Measurements from ENCODE around the gene COG1. TPM values are rescaled to one million over a fixed set of nuclear protein-coding genes. Genes with fewer than 3 reads are reported as not detected.
A peak's percentile ranks its signal among the peaks of the same experiment; 100 is the strongest.

The COG1 gene
- total RNA-seq, 1 experiment from 2014 or later = 29.3 TPM

DNA sequence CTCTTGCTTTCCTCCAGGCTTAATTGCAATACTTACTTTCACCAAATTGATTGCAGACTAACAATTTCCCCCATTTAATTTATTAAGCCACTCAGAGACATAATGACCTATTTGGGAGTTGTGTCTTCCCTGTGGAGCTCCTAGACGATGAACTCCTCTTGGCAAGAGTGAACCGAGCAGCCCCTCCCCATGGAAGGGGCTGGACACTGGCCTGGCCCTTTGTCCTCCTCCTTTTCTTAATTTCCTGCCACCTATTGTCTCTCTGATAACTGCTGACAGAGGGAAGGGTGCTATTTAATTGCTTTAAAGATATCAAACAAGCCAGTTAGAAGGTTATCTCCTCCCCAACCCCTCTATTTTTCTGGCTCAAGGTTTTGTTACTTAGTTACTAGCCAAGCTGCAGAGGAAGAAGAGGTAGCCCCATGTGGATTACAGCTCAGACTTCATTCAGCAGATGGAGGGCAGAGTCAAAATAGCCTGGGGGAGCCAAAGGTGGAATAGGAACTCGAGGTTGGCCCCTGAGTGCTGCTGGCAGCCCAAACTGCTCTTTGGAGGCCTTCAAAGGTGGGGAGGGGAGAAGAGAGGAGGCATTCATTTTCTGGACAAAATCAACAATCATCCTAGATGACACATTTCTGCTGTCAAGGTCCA is 31.8 kb upstream of the COG1 start:
- peaks cover 47% of the 10 kb centered on the region for H3K27me3 ChIP-seq (replicated peaks)
- H3K9me3 ChIP-seq (replicated peaks) = no peaks in the 10 kb centered on the region
- H3K36me3 ChIP-seq = no peaks in the 10 kb centered on the region

DNA sequence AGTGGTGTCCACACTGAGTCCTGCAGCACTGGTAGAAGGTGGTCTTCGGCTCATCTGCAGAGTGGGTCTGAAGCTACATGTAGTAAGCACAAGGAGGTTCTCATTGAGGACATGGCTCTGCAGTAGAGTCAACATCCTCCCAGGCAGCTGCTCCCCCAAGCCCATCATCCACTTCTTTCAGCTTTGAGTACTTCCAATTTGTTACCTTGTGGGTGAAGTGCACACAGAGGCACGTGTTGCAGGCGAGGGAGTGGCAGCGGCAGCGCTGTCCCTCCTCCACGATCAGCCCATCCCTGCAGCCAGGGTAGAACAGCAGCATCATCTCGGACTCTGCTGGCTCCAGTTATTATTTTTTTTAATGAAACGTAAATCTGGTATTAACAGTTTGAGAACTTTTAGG is 29.8 kb upstream of the COG1 start:
- Histone ChIP-seq H3K36me3 (no peaks in the 10 kb centered on the region), H3K4me1 (replicated peaks) (peaks cover 26% of the 10 kb centered on the region), H3K4me3 (no peak overlapping the region), H3K27ac (no peak overlapping the region), H3K27me3 (replicated peaks) (peaks cover 67% of the 10 kb centered on the region), H3K9me3 (replicated peaks) (no peaks in the 10 kb centered on the region)
- DNase-seq (ENCODE audit: low read depth in 1 of 2, low spot score in 2 of 2) = no peak

More for the DNA sequence above, 31.8 kb upstream of the COG1 start:
- Histone ChIP-seq H3K4me3 (no peak overlapping the region), H3K27ac (no peak overlapping the region), H3K4me1 (replicated peaks) (peaks cover 18% of the 10 kb centered on the region)
- DNase-seq (ENCODE audit: low read depth in 1 of 2, low spot score in 2 of 2) = no peak

DNA sequence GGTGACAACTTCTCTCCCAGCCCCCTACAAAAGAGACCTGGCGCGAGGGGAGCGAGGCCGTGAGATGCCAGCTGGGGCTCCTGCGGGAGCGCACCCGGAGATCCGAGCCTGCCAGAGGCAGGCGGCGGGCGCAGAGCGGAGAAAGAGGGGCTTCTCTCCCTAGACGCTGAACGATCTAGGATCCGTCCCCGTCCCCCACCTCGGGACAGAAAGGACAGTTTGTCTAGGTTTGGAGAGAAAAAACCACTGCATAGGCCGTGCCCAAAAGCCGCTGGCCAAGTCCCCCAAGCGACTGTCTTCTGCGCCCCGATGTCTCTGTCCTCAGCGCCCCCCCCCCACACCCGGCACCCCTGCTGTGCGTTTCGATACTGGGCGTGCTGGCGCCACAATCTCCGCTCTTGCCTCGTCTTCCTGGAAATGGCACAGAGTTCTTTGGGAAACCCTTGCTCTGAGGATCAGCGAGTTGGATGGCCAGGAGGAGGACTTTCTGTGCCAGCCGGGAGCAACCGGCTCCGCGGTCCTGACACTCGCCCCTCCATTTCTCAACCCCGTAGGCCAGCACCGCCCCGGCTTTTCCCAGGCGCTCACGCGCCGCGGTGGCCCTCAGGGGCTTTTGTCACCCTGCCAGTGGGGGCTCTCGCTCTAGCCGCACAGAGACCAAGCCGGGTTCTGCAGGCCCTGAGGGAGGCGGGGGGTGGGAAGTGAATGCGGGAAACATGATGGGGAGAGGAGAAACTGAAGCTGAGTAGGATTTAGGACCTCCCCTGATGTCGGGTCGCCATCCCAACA is 27.0 kb upstream of the COG1 start:
- H3K4me1 ChIP-seq (replicated peaks) = peaks cover 26% of the 10 kb centered on the region
- no peaks in the 10 kb centered on the region for H3K9me3 ChIP-seq (replicated peaks)
- no peaks in the 10 kb centered on the region; the same call in 1 of the 2 replicates for H3K36me3 ChIP-seq
- H3K4me3 ChIP-seq = peak overlapping the region; percentile 22
- DNase-seq (ENCODE audit: low read depth in 1 of 2, low spot score in 2 of 2) = no peak
- H3K27ac ChIP-seq = no peak overlapping the region
- peaks cover 64% of the 10 kb centered on the region for H3K27me3 ChIP-seq (replicated peaks)

DNA sequence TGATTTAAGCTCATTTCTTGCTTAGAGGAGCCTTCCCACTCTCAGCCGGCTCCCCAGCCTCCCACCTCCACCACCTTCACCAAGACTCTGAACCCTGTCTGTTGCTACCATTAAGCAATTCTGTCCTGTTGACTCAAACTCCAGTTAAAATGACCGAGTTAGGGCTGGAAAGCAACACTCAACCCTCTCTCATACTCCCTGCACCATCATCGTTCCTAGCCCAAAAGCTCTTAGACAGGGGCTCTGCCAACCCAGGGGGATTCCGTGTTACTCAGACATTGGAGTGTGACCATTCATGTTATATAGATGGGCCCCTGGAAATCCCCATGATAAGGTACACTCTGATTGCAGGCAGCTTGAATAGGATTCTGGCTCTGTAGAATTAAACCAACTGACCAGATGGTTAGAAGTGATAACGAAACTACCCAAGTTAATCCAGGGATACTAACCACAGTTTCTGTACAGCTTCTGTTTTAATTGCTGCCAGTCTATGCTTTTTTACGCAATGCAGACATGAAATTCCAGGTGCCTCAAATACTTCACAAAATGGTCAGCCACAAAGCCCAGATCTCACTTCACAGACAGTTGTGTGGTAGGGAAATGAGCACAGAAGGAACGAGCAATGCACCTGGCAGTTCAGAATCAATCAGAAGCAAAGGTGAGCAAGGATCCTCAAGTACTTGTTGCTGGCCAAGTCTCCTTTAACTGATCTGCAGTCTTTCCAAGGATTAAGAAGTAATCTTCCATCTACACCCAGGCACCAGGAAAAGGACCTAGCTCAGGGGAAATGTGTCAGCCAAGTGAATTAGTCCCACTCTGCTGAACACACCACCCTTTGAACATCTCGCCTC is 25.9 kb upstream of the COG1 start:
- Histone ChIP-seq H3K36me3 (no peaks in the 10 kb centered on the region; the same call in 1 of the 2 replicates), H3K27ac (no peak overlapping the region), H3K4me3 (no peak overlapping the region), H3K9me3 (replicated peaks) (no peaks in the 10 kb centered on the region), H3K27me3 (replicated peaks) (peaks cover 57% of the 10 kb centered on the region), H3K4me1 (replicated peaks) (peaks cover 26% of the 10 kb centered on the region)
- DNase-seq (ENCODE audit: low read depth in 1 of 2, low spot score in 2 of 2) = peak in 1 of 2 experiments; percentile 25

DNA sequence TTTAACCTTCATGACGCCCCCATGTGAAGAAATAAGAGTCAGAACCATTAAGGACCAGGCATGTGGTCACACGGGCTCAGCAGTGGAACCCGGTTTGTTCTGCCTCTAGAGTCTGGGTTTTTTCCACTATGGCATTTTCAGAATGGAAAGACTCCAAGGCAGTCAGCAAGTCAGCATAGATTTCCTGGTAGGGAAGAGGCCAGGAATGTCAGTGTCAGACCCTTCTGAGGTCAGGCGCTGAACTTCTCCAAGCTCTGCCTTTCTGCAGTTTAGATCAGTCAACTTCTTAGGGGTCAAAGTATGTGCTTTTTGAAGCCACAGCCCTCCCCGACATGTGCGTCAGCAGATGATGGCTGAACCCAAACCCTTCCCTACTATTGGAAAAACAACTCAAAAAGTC is 24.2 kb upstream of the COG1 start:
- Histone ChIP-seq H3K27ac (no peak overlapping the region), H3K9me3 (replicated peaks) (no peaks in the 10 kb centered on the region), H3K4me1 (replicated peaks) (peaks cover 26% of the 10 kb centered on the region), H3K27me3 (replicated peaks) (peaks cover 44% of the 10 kb centered on the region), H3K4me3 (no peak overlapping the region), H3K36me3 (no peaks in the 10 kb centered on the region; the same call in 1 of the 2 replicates)
- no peak for DNase-seq (ENCODE audit: low read depth in 1 of 2, low spot score in 2 of 2)

DNA sequence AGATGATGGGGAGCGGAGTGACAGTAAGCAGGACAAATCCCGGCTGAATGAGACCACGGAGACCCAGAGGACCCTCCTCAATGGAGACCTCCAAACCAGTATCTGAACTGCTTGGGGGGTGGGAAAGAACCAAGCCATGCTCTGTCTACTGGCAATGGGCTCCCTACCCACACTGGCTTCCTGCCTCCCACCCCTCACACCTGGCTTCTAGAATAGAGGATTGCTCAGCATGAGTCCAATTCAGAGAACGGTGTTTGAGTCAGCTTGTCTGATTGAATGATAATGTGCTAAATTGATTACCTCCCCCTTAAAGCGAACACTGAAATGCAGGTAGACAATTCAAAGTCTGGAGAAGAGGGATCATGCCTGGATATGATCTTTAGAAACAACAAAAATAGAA is 22.5 kb upstream of the COG1 start:
- DNase-seq (ENCODE audit: low read depth in 1 of 2, low spot score in 2 of 2) = no peak
- no peak overlapping the region for H3K4me3 ChIP-seq
- H3K27me3 ChIP-seq (replicated peaks) = peaks cover 27% of the 10 kb centered on the region
- no peaks in the 10 kb centered on the region; the same call in 1 of the 2 replicates for H3K36me3 ChIP-seq
- no peaks in the 10 kb centered on the region for H3K9me3 ChIP-seq (replicated peaks)
- H3K27ac ChIP-seq = no peak overlapping the region
- H3K4me1 ChIP-seq (replicated peaks) = peaks cover 17% of the 10 kb centered on the region

DNA sequence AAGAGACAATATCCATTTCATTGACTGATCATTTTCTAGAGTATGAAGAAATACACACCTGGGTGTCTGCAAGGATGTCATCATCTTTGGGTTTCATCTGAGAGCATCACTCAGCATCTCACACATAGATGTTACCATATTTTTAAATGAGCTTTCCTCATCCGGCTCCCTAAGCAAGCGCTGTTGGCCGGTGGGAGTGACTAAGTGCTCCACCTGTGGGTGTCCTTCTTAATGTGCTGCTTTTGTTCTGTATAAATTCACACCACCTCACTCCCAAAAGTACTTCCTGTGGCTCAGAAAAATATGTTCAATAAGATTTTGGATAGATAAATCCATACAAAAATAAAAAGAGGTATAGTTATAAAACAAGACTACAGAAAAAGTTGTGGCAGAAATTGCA is 20.6 kb upstream of the COG1 start:
- Histone ChIP-seq H3K4me1 (replicated peaks) (no peaks in the 10 kb centered on the region), H3K4me3 (no peak overlapping the region), H3K36me3 (no peaks in the 10 kb centered on the region; the same call in 1 of the 2 replicates), H3K9me3 (replicated peaks) (no peaks in the 10 kb centered on the region), H3K27me3 (replicated peaks) (peaks cover 8% of the 10 kb centered on the region), H3K27ac (no peak overlapping the region)
- no peak for DNase-seq (ENCODE audit: low read depth in 1 of 2, low spot score in 2 of 2)

DNA sequence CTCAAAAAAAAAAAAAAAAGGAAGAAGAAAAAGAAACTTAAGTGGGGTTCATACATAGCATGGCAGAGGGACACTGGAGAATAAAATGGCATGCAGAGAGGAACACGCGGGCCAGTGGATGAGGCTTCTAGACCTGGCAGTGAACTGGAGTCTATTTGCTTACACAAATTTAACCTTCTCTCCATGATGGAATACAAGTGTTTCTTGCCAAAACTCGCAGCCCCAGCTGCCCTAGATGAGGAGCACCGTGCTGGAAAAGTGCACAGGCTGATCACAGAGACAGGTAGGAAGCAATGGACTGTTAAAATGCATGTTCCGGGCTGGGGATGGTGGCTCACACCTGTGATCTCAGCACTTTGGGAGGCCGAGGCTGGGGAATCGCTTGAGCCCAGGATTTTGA is 18.7 kb upstream of the COG1 start:
- no peak for DNase-seq (ENCODE audit: low read depth in 1 of 2, low spot score in 2 of 2)
- Histone ChIP-seq H3K4me3 (no peak overlapping the region), H3K27ac (no peak overlapping the region), H3K36me3 (no peaks in the 10 kb centered on the region; the same call in 1 of the 2 replicates), H3K27me3 (replicated peaks) (no peaks in the 10 kb centered on the region), H3K4me1 (replicated peaks) (no peaks in the 10 kb centered on the region), H3K9me3 (replicated peaks) (no peaks in the 10 kb centered on the region)

DNA sequence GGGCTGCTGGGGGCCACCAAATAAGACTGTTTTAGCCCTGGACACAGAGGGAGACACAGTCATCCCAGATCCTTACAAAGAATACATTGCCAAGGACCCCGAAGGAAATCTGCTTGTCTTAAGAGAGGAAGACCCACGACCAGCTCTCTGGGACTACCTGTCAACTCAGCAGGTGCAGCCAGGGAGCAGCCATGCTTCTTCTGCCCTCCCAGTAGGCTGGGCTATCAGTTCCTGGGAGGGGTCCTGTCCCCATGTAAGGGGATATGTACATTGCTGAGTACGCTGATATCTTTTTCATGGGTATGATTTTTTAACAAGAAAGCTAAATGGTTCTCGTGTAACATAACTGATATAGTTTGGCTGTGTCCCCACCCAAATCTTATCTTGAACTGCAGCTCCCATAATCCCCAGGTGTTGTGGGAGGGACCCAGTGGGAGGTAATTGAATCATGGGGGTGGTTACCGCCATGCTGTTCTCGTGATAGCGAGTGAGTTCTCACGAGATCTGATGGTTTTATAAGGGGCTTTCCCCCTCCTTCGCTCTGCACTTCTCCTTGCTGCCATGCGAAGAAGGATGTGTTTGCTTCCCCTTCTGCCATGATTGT is 16.8 kb upstream of the COG1 start:
- H3K27ac ChIP-seq = no peak overlapping the region

DNA sequence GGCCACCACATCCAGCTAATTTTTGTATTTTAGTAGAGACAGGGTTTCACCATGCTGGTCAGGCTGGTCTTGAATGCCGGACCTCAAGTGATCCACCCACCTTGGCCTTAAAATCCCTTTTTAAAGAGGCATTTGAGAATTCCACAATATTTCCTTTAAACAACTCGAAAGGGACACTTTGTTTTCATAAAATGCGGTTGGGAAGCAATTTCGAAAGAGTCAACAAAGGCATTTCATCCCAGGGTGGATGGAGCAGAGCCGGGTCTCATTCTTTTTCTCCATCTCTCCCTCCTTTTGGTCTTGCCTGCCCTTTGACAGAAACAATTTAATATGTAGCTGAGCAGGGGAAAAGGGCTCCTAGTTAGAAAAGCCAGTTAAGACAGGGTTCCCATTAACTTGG is 13.5 kb upstream of the COG1 start:
- Histone ChIP-seq H3K4me3 (no peak overlapping the region), H3K4me1 (replicated peaks) (no peaks in the 10 kb centered on the region), H3K27ac (no peak overlapping the region), H3K27me3 (replicated peaks) (no peaks in the 10 kb centered on the region), H3K9me3 (replicated peaks) (no peaks in the 10 kb centered on the region), H3K36me3 (no peaks in the 10 kb centered on the region)
- DNase-seq (ENCODE audit: low read depth in 1 of 2, low spot score in 2 of 2) = no peak

More for the DNA sequence above, 16.8 kb upstream of the COG1 start:
- no peak overlapping the region for H3K4me3 ChIP-seq
- no peaks in the 10 kb centered on the region for H3K4me1 ChIP-seq (replicated peaks)
- no peaks in the 10 kb centered on the region for H3K9me3 ChIP-seq (replicated peaks)
- H3K27me3 ChIP-seq (replicated peaks) = no peaks in the 10 kb centered on the region
- H3K36me3 ChIP-seq = no peaks in the 10 kb centered on the region
- no peak for DNase-seq (ENCODE audit: low read depth in 1 of 2, low spot score in 2 of 2)

DNA sequence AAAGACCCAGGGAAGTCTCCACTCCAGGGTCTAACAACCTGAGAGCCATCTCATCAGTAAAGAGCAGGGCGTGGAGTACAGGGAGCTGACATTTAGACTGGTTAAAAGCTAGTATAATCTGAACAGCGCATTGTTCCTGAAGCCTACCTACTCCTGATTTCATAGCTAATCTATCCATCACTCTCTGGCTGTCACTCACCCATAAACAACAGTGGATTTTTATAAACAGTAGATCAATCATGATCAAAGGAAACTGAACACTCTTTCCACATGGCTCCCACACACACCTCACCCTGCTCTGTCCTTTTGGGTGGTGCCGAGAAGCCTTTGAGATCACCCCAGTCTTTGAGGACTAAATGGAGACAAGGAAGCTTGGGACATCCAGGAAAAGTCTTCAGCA is 13.0 kb upstream of the COG1 start:
- no peak overlapping the region for H3K4me3 ChIP-seq
- no peaks in the 10 kb centered on the region for H3K27me3 ChIP-seq (replicated peaks)
- no peak for DNase-seq (ENCODE audit: low read depth in 1 of 2, low spot score in 2 of 2)
- no peaks in the 10 kb centered on the region for H3K9me3 ChIP-seq (replicated peaks)
- H3K36me3 ChIP-seq = no peaks in the 10 kb centered on the region
- H3K4me1 ChIP-seq (replicated peaks) = no peaks in the 10 kb centered on the region
- H3K27ac ChIP-seq = no peak overlapping the region

DNA sequence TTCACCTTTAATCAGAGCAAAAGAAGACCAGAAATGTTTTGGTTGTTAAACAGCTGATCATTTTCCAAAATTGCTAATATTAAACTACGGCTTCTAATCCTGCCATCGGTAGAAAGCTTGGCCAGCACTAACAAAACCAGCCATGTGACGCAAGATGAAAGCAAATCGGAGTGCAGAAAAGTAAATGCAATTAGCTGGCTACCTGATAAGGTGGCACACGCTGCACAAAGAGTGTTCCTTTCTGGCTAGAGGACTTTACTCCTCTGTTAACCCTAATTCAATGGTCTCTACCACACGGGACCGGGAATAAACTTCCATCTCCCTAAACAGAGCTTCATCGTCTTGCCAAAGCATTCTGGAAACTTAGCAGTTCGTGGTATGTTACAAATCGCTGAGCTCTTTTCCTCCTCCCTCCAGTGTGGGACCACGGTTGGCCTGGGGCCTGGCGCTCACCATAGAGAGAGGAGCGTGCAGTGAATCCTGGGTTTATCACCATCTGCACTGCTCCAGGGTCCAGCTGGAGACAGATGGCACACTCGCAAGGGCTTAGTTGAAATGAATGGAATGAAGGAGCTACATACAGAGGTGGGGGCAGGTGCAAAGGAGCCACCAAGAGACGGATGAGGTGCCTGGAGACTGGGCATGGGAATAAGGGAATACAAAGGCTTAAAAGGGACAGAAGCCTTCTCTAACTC is 10.1 kb upstream of the COG1 start:
- Histone ChIP-seq H3K36me3 (no peaks in the 10 kb centered on the region), H3K9me3 (replicated peaks) (no peaks in the 10 kb centered on the region), H3K4me1 (replicated peaks) (no peaks in the 10 kb centered on the region), H3K27me3 (replicated peaks) (no peaks in the 10 kb centered on the region), H3K27ac (no peak overlapping the region), H3K4me3 (no peak overlapping the region)
- DNase-seq (ENCODE audit: low read depth in 1 of 2, low spot score in 2 of 2) = no peak

Measured in SJSA1 (cell line).